HEK293T (cell line): Measurements from ENCODE around the gene MAP4K4.

ENCODE experiments used
- CTCF ChIA-PET: fragments of 350-600 bp; formaldehyde crosslinking; extraction: SDS; loops from one replicate; lab custom pipeline; 2021; ENCODE audit warnings: antibody characterized with exemption, inconsistent platforms; lab: Yijun Ruan, JAX
- POLR2A ChIA-PET: fragments of 350-600 bp; formaldehyde crosslinking; extraction: SDS; loops from one replicate; lab custom pipeline; 2020; ENCODE audit warnings: antibody characterized with exemption, inconsistent platforms; lab: Yijun Ruan, JAX
- DNase-seq: peaks from one replicate; pipeline ENCODE4 v3.0.0; 2012; ENCODE audit warnings: mixed read lengths; ENCODE audit errors: extremely low spot score
- ARNT ChIP-seq: fragments of 450-650 bp; IDR thresholded peaks from 2 replicates; pipeline ENCODE4 v1.6.1; 2017; ENCODE audit warnings: mild to moderate bottlenecking
- BHLHE40 ChIP-seq: fragments of 450-650 bp; IDR thresholded peaks from 2 replicates; pipeline ENCODE4 v1.6.1; 2016; ENCODE audit warnings: mild to moderate bottlenecking, moderate library complexity, borderline replicate concordance
- CTBP1 ChIP-seq: fragments of 450-650 bp; IDR thresholded peaks from 2 replicates; pipeline ENCODE4 v1.6.1; 2016; ENCODE audit warnings: borderline replicate concordance
- ELF4 ChIP-seq: fragments of 450-650 bp; IDR thresholded peaks from 2 replicates; pipeline ENCODE4 v1.6.1; 2017; ENCODE audit warnings: antibody characterized with exemption
- FOXA1 ChIP-seq: fragments of 450-650 bp; IDR thresholded peaks from 2 replicates; pipeline ENCODE4 v1.6.1; 2016; ENCODE audit warnings: mild to moderate bottlenecking
- FOXK2 ChIP-seq: fragments of 450-650 bp; IDR thresholded peaks from 2 replicates; pipeline ENCODE4 v1.6.1; 2016; ENCODE audit warnings: mild to moderate bottlenecking
- FOXM1 ChIP-seq: fragments of 450-650 bp; IDR thresholded peaks from 2 replicates; pipeline ENCODE4 v1.6.1; 2017; ENCODE audit warnings: mild to moderate bottlenecking, borderline replicate concordance
- HDGF ChIP-seq: fragments of 450-650 bp; IDR thresholded peaks from 2 replicates; pipeline ENCODE4 v1.6.1; 2017; ENCODE audit warnings: antibody characterized with exemption, borderline replicate concordance
- L3MBTL2 ChIP-seq: fragments of 450-650 bp; conservative IDR thresholded peaks from 2 replicates; pipeline ENCODE4 v1.6.1; 2016; ENCODE audit warnings: mild to moderate bottlenecking
- LEF1 ChIP-seq: fragments of 450-650 bp; IDR thresholded peaks from 2 replicates; pipeline ENCODE4 v1.6.1; 2017; ENCODE audit warnings: mild to moderate bottlenecking, borderline replicate concordance
- NFRKB ChIP-seq: fragments of 450-650 bp; IDR thresholded peaks from 2 replicates; pipeline ENCODE4 v1.6.1; 2016; ENCODE audit warnings: mild to moderate bottlenecking, moderate library complexity
- PKNOX1 ChIP-seq: fragments of 450-650 bp; IDR thresholded peaks from 2 replicates; pipeline ENCODE4 v1.6.1; 2016
- SP1 ChIP-seq: fragments of 450-650 bp; IDR thresholded peaks from 2 replicates; pipeline ENCODE4 v1.6.1; 2017
- SUZ12 ChIP-seq: fragments of 450-650 bp; IDR thresholded peaks from 2 replicates; pipeline ENCODE4 v1.6.1; 2016; ENCODE audit warnings: mild to moderate bottlenecking
- TARDBP ChIP-seq: fragments of 450-650 bp; IDR thresholded peaks from 2 replicates; pipeline ENCODE4 v1.6.1; 2016
- ZNF384 ChIP-seq: fragments of 450-650 bp; IDR thresholded peaks from 2 replicates; pipeline ENCODE4 v1.6.1; 2016

The MAP4K4 gene

GRCh38 chr2:101830555-101830954 lies 133.0 kb downstream of the MAP4K4 start:
- ChIA-PET POLR2A (no interaction called here), CTCF (interaction anchor here (1.0 to 2.0 kb wide), 5 partner anchors 10 to 412 kb away, joined by 3 to 10 read pairs (median 3); no protein-coding TSS in a partner anchor)
- TF ChIP-seq CTBP1: no peak
- TF ChIP-seq HDGF: no peak
- no peak for TF ChIP-seq SUZ12
- no peak for DNase-seq

DNA sequence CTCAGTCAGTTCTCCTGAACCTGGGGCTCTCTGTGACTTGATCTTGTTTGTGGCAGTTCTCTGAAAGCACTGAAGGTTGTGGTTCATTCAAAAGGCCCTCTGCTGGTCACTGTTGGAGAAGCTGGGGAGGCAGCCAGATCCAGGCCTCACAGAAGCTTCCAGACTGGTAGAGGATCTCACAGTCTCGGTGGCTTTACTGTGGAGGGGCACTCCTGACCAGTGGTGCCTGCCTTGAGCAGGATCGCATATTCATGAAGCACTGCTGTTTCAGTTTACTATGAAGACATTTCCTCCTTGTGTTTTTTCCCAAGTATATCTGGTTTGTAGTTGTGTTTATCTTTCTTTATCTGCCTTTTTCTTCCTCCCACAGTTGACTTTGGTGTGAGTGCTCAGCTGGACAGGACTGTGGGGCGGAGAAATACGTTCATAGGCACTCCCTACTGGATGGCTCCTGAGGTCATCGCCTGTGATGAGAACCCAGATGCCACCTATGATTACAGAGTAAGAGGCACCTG lies 133.9 kb downstream of the MAP4K4 start:
- POLR2A ChIA-PET: no interaction called here
- CTCF ChIA-PET: interaction anchor here (0.7 to 2.0 kb wide), 11 partner anchors 9 to 706 kb away, joined by 3 to 10 read pairs (median 3); no protein-coding TSS in a partner anchor
- TF ChIP-seq ELF4 (no peak), SP1 (no peak), NFRKB (no peak), ZNF384 (no peak), ARNT (no peak), BHLHE40 (no peak), L3MBTL2 (no peak), TARDBP (no peak), LEF1 (no peak), FOXA1 (no peak), FOXK2 (no peak), SUZ12 (no peak)
- DNase-seq: peak; percentile 60

- ChIA-PET POLR2A (no interaction called here), CTCF (interaction anchor here (0.6 to 2.0 kb wide), 10 partner anchors 8 to 707 kb away, joined by 3 to 10 read pairs (median 3); no protein-coding TSS in a partner anchor)
- no peak for DNase-seq
- TF ChIP-seq FOXM1: no peak
- TF ChIP-seq HDGF: no peak
- no peak for TF ChIP-seq FOXA1
- no peak for TF ChIP-seq NFRKB
- TF ChIP-seq ZNF384: no peak
- no peak for TF ChIP-seq CTBP1
- TF ChIP-seq LEF1: no peak
- TF ChIP-seq SUZ12: no peak
- TF ChIP-seq ELF4: no peak
- TF ChIP-seq FOXK2: no peak
- TF ChIP-seq L3MBTL2: no peak
- TF ChIP-seq TARDBP: no peak
- TF ChIP-seq BHLHE40: no peak
- no peak for TF ChIP-seq PKNOX1
- TF ChIP-seq SP1: no peak
- no peak for TF ChIP-seq ARNT
Measured at GRCh38 chr2:101832114-101832513, 134.6 kb downstream of the MAP4K4 start.

GRCh38 chr2:101833890-101834523 lies 136.5 kb downstream of the MAP4K4 start:
- no peak for DNase-seq
- CTCF ChIA-PET: no interaction called here
- no peak for TF ChIP-seq SP1
- no peak for TF ChIP-seq FOXM1
- TF ChIP-seq HDGF: no peak
- no peak for TF ChIP-seq NFRKB
- no peak for TF ChIP-seq FOXA1
- TF ChIP-seq L3MBTL2: no peak
- no peak for TF ChIP-seq BHLHE40
- no peak for TF ChIP-seq SUZ12
- TF ChIP-seq LEF1: no peak
- TF ChIP-seq CTBP1: no peak
- TF ChIP-seq ARNT: no peak
- TF ChIP-seq FOXK2: no peak
- no peak for TF ChIP-seq TARDBP
- TF ChIP-seq ELF4: no peak
- no peak for TF ChIP-seq ZNF384
- TF ChIP-seq PKNOX1: no peak
- POLR2A ChIA-PET: no interaction called here

DNA sequence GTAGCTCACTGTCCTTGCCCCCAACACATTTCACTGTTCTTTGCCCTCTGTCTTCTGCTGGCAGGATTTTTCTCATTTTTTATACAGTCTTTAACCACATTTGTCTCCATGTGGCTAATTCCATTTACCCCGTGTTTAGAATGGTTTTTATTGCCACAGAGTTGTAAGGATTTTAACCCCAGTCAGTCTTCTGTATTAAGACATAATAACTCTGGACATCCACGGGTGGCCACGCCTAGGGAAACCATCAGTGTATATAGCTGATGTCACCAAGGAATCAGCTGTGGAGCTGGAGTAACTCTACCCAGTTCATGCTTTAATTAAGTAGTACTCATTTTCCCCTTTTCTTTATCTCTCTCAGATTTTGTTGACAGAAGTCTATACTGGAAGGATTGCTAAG lies 139.8 kb downstream of the MAP4K4 start:
- ChIA-PET POLR2A (no interaction called here), CTCF (interaction anchor here (1.2 kb wide), 1 partner anchor 615 kb away, joined by 3 read pairs; no protein-coding TSS in a partner anchor)

More for the DNA sequence above, 139.8 kb downstream of the MAP4K4 start:
- DNase-seq: no peak
- TF ChIP-seq HDGF (no peak), FOXA1 (no peak), SUZ12 (no peak), BHLHE40 (no peak), TARDBP (no peak), LEF1 (no peak), ZNF384 (no peak), FOXM1 (no peak), CTBP1 (no peak), ELF4 (no peak), FOXK2 (no peak), NFRKB (no peak), L3MBTL2 (no peak), SP1 (no peak), ARNT (no peak), PKNOX1 (no peak)
